GM23338 (cell line): ENCODE results near the gene TMEM53. TPM values are rescaled to one million over a fixed set of nuclear protein-coding genes. Genes with fewer than 3 reads are reported as not detected.

Experiments
- ATAC-seq: fragments of 200-7000 bp; cut with Tn5 transposase; 3 replicates; pipeline ENCODE4 v1.9.1; 2020
- DNase-seq: peaks from one replicate; pipeline ENCODE4 v3.0.0-alpha.2; 2015; ENCODE audit warnings: low spot score
- H2AFZ ChIP-seq: fragments of 200-600 bp; sonication (generic); 2 replicates; pipeline ENCODE4 v1.8.0; 2016; ENCODE audit warnings: antibody characterized with exemption, mild to moderate bottlenecking, moderate library complexity
- H3F3A ChIP-seq: fragments of 200-600 bp; sonication (generic); replicated peaks from 2 replicates; pipeline ENCODE4 v1.8.0; 2017; ENCODE audit warnings: antibody characterized with exemption, mixed run types, low read depth
- H3K27ac ChIP-seq: fragments of 200-600 bp; sonication (generic); 2 replicates; pipeline ENCODE4 v1.6.1; 2016; ENCODE audit warnings: low read depth
- H3K27me3 ChIP-seq: fragments of 200-600 bp; sonication (generic); 2 replicates; pipeline ENCODE4 v1.8.0; 2016; ENCODE audit warnings: mild to moderate bottlenecking, mixed run types, moderate library complexity; ENCODE audit not compliant: insufficient read depth
- H3K36me3 ChIP-seq: fragments of 200-600 bp; sonication (generic); 2 replicates; pipeline ENCODE4 v1.8.0; 2016; ENCODE audit warnings: mild to moderate bottlenecking; ENCODE audit not compliant: insufficient read depth
- H3K4me1 ChIP-seq: fragments of 200-600 bp; sonication (generic); 2 replicates; pipeline ENCODE4 v1.8.0; 2016; ENCODE audit warnings: mild to moderate bottlenecking, moderate library complexity; ENCODE audit not compliant: insufficient read depth
- H3K4me2 ChIP-seq: fragments of 200-600 bp; sonication (generic); 2 replicates; pipeline ENCODE4 v1.7.1; 2017; ENCODE audit warnings: mixed run types
- H3K4me3 ChIP-seq: fragments of 200-600 bp; sonication (generic); 2 replicates; pipeline ENCODE4 v1.6.1; 2016; ENCODE audit warnings: mixed run types
- H3K79me2 ChIP-seq: fragments of 200-600 bp; sonication (generic); replicated peaks from 2 replicates; pipeline ENCODE4 v1.8.0; 2017; ENCODE audit warnings: mild to moderate bottlenecking; ENCODE audit not compliant: insufficient read depth
- H3K9me2 ChIP-seq: fragments of 200-600 bp; sonication (generic); 2 replicates; pipeline ENCODE4 v1.8.0; 2017; ENCODE audit not compliant: insufficient read depth
- H4K20me1 ChIP-seq: fragments of 200-600 bp; sonication (generic); replicated peaks from 2 replicates; pipeline ENCODE4 v1.8.0; 2017; ENCODE audit warnings: mild to moderate bottlenecking; ENCODE audit not compliant: insufficient read depth
- H3K27ac Mint-ChIP-seq: 2 replicates; pipeline ENCODE4 v1.8.0; 2020; ENCODE audit warnings: inconsistent platforms, mild to moderate bottlenecking, moderate library complexity, mixed read lengths
- H3K27me3 Mint-ChIP-seq: 3 replicates; pipeline ENCODE4 v1.8.0; 2022; ENCODE audit warnings: low read depth, mild to moderate bottlenecking, moderate library complexity, mixed read lengths, inconsistent platforms; ENCODE audit not compliant: insufficient read depth, poor library complexity
- H3K36me3 Mint-ChIP-seq: 3 replicates; pipeline ENCODE4 v1.8.0; 2021; ENCODE audit warnings: low read depth, mild to moderate bottlenecking, inconsistent platforms, moderate library complexity, mixed read lengths
- H3K4me1 Mint-ChIP-seq: 3 replicates; pipeline ENCODE4 v1.8.0; 2020; ENCODE audit warnings: mild to moderate bottlenecking, inconsistent platforms, mixed read lengths
- H3K4me3 Mint-ChIP-seq: 3 replicates; pipeline ENCODE4 v1.8.0; 2021; ENCODE audit warnings: moderate library complexity, mild to moderate bottlenecking, inconsistent platforms, mixed read lengths
- H3K9me3 Mint-ChIP-seq: 3 replicates; pipeline ENCODE4 v1.8.0; 2020; ENCODE audit warnings: moderate library complexity, mild to moderate bottlenecking, inconsistent platforms, mixed read lengths
- CREB1 ChIP-seq: fragments of 250-450 bp; sonication (Bioruptor Pico); IDR thresholded peaks from 2 replicates; pipeline ENCODE4 v1.5.0; 2020; ENCODE audit warnings: low read depth, mild to moderate bottlenecking, moderate library complexity
- EZH2 ChIP-seq: fragments of 200-600 bp; sonication (generic); IDR thresholded peaks from one replicate; pipeline ENCODE4 v1.8.0; 2017; ENCODE audit warnings: antibody characterized with exemption, mild to moderate bottlenecking, low read depth; ENCODE audit not compliant: unreplicated experiment
- EZH2phosphoT487 ChIP-seq: fragments of 200-600 bp; sonication (generic); IDR thresholded peaks from one replicate; pipeline ENCODE4 v1.8.1; 2018; ENCODE audit warnings: antibody characterized with exemption; ENCODE audit not compliant: unreplicated experiment
- JUNB ChIP-seq: IDR thresholded peaks from one replicate; pipeline ENCODE4 v1.6.1; 2016; ENCODE audit warnings: antibody characterized with exemption; ENCODE audit not compliant: unreplicated experiment
- NANOG ChIP-seq: IDR thresholded peaks from 2 replicates; pipeline ENCODE4 v1.6.1; 2016; ENCODE audit warnings: antibody characterized with exemption, borderline replicate concordance
- POLR2AphosphoS5 ChIP-seq: IDR thresholded peaks from 2 replicates; pipeline ENCODE4 v1.6.1; 2016; ENCODE audit warnings: antibody characterized with exemption, low read depth
- STAT1 ChIP-seq: IDR thresholded peaks from one replicate; pipeline ENCODE4 v1.6.1; 2016; ENCODE audit warnings: antibody characterized with exemption; ENCODE audit not compliant: unreplicated experiment
- ZNF114 ChIP-seq: fragments of 250-450 bp; sonication (Bioruptor Pico); IDR thresholded peaks from 2 replicates; pipeline ENCODE4 v1.5.0; 2020; ENCODE audit warnings: mild to moderate bottlenecking, moderate library complexity
- ZNF331 ChIP-seq: fragments of 250-450 bp; sonication (Bioruptor Pico); IDR thresholded peaks from 2 replicates; pipeline ENCODE4 v1.5.0; 2020; ENCODE audit warnings: low read depth, mild to moderate bottlenecking, moderate library complexity
- polyA plus RNA-seq: library from polyadenylated mRNA; unstranded; fragments of >200 nt; fragmentation: Nextera tagmentation; extraction: Ambion mirVana; gene quantifications from 2 replicates; pipeline ENCODE4 v1.2.1, GENCODE V29; 2016
- total RNA-seq: library from RNA; depleted of rRNA; stranded (reverse); fragments of >200 nt; shearing (Covaris generic); gene quantifications from 2 replicates; pipeline ENCODE4 v1.2.3, GENCODE V29; 2014
- TF ChIP-seq, protein P1 (sequence below): IDR thresholded peaks from one replicate; pipeline ENCODE4 v1.6.1; 2018; ENCODE audit warnings: antibody characterized with exemption; ENCODE audit not compliant: unreplicated experiment
- TF ChIP-seq, protein P2 (sequence below): IDR thresholded peaks from 2 replicates; pipeline ENCODE4 v1.6.1; 2016; ENCODE audit warnings: antibody characterized with exemption

The TMEM53 gene
- total and polyA plus RNA-seq, 2 experiments from 2014 or later: 15.4 to 20.8 TPM

DNA sequence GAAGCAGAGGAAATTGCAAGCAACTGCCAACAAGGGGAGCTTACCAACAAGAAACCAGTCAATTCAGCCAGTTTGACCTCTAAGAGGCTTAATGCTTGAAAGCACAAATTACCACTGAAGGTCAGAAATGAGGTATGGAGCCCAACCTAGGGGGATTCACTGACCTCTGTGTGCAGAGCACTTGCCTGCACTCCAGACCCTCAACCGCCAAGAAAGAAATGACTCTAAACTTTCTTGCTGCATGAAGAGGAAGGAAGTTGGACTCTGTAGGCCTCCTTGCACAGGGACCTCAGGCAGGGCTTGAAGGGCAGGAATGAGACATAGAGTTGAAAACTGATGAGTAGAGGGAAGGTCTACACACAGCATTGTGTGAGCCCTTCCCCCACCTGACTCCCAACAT is 10.2 kb upstream of the TMEM53 start (continued):
- TF ChIP-seq CREB1 (no peak), POLR2AphosphoS5 (no peak), ZNF114 (CRISPR knock-in tag) (no peak)
- TF ChIP-seq, protein P1, sequence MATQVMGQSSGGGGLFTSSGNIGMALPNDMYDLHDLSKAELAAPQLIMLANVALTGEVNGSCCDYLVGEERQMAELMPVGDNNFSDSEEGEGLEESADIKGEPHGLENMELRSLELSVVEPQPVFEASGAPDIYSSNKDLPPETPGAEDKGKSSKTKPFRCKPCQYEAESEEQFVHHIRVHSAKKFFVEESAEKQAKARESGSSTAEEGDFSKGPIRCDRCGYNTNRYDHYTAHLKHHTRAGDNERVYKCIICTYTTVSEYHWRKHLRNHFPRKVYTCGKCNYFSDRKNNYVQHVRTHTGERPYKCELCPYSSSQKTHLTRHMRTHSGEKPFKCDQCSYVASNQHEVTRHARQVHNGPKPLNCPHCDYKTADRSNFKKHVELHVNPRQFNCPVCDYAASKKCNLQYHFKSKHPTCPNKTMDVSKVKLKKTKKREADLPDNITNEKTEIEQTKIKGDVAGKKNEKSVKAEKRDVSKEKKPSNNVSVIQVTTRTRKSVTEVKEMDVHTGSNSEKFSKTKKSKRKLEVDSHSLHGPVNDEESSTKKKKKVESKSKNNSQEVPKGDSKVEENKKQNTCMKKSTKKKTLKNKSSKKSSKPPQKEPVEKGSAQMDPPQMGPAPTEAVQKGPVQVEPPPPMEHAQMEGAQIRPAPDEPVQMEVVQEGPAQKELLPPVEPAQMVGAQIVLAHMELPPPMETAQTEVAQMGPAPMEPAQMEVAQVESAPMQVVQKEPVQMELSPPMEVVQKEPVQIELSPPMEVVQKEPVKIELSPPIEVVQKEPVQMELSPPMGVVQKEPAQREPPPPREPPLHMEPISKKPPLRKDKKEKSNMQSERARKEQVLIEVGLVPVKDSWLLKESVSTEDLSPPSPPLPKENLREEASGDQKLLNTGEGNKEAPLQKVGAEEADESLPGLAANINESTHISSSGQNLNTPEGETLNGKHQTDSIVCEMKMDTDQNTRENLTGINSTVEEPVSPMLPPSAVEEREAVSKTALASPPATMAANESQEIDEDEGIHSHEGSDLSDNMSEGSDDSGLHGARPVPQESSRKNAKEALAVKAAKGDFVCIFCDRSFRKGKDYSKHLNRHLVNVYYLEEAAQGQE: no peak
- TF ChIP-seq, protein P2, sequence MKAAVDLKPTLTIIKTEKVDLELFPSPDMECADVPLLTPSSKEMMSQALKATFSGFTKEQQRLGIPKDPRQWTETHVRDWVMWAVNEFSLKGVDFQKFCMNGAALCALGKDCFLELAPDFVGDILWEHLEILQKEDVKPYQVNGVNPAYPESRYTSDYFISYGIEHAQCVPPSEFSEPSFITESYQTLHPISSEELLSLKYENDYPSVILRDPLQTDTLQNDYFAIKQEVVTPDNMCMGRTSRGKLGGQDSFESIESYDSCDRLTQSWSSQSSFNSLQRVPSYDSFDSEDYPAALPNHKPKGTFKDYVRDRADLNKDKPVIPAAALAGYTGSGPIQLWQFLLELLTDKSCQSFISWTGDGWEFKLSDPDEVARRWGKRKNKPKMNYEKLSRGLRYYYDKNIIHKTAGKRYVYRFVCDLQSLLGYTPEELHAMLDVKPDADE: no peak

DNA sequence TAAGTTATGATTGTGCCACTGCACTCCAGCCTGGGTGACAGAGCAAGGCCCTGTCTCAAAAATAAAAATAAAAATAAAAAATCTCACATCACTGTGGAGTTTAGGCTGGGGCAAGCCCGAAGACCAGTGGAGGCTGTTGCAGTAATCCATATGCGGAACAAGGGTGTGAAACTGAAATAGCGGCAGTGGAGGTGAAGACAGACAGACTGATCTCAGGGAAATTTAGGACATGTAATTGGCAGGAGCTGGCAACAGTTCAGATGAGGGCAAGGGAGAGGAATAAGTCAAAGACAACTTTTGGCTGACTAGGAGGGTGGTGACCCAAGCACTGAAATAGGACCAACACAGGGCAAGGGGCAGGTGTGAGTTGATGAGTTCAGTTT is 8.6 kb upstream of the TMEM53 start:
- no peaks in the 10 kb centered on the region; the same call in 2 of the 3 replicates for H3K36me3 Mint-ChIP-seq
- H3K27me3 Mint-ChIP-seq: peaks cover 10% of the 10 kb centered on the region
- peak overlapping the region; percentile 16; the same call in 1 of the 2 replicates for H3K27ac Mint-ChIP-seq
- Histone ChIP-seq H3K4me1 (peaks cover 24% of the 10 kb centered on the region), H2AFZ (no peak overlapping the region), H3K4me3 (no peak overlapping the region), H4K20me1 (0 out of 2 replicates have a peak, but pooled peaks cover 3% of the 10 kb centered on the region), H3K27me3 (no peaks in the 10 kb centered on the region), H3K27ac (no peak overlapping the region), H3F3A (0 out of 2 replicates have a peak, but pooled peaks cover 3% of the 10 kb centered on the region), H3K9me2 (no peaks in the 10 kb centered on the region), H3K4me2 (peak overlapping the region; percentile 78; the same call in 1 of the 2 replicates), H3K36me3 (no peaks in the 10 kb centered on the region), H3K79me2 (no peaks in the 10 kb centered on the region)
- peaks cover 24% of the 10 kb centered on the region for H3K4me1 Mint-ChIP-seq
- H3K9me3 Mint-ChIP-seq: no peaks in the 10 kb centered on the region
- no peak for ATAC-seq
- no peak for DNase-seq
- no peak overlapping the region for H3K4me3 Mint-ChIP-seq
- TF ChIP-seq ZNF331 (CRISPR knock-in tag) (no peak), EZH2 (no peak), STAT1 (no peak), JUNB (no peak), EZH2phosphoT487 (no peak), ZNF114 (CRISPR knock-in tag) (no peak), NANOG (no peak)
- TF ChIP-seq, protein P1: no peak
- TF ChIP-seq, protein P2: no peak
